GM21619 (cell line): ENCODE measurements around the gene SMYD3.
A peak's percentile ranks its signal among the peaks of the same experiment; 100 is the strongest.

Experiments
- ATAC-seq: cut with Tn5 transposase; IDR thresholded peaks from one replicate; pipeline ENCODE4 v1.9.1; 2021; ENCODE audit not compliant: unreplicated experiment

SMYD3 gene

GRCh38 chr1:246516126-246516525 is 9.0 kb upstream of the SMYD3 start:
- ATAC-seq: no peak

DNA sequence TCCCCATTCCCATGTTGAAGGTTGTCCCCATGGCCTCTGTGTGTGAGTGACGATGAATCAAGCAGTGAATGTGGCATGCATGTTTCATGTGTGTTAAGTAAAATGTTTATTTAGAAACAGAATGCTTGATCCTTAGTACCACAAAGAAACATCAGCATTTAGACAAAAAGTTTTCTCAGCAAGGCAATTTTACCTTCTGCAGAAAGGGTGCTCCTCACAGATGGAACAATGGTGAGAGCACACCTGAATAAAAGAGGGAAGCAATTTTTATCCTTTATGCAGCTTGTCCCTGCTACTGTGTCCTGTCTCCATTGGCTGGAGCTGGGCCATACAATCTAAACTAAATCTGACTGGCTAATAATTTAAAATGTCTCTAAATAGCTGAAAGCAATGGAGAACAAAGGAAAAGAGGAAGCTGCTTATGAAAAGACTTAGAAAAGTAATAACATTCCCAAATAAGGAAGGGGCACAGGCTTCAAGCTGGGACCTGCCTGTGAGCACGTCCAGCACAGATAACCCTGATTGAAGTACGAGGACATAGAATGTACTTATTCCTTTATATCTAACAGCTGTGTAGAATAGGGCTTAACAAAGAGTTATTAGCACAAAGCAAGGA is 8.4 kb upstream of the SMYD3 start:
- no peak for ATAC-seq

- no peak for ATAC-seq
Measured at GRCh38 chr1:246513619-246514343, 6.7 kb upstream of the SMYD3 start.

DNA sequence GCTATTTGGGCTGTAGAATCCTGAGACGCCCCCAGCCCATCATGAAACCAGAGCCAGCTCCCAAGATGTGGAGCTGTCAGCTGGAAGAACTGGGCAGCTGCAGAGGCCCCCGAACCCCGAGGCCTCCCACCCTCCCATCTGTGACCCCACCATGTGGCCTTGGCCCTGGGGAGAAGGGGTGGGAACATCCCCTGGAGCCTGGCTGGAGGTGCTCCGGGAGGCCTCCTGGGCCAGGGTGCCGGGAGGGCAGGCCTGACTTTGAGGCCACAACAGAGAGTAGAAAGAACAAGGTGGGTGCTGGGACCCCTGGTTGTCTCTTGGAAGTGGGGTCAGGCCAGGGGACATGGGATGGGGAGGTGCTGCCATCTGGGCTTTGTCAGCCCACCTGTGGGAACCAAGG is 6.0 kb upstream of the SMYD3 start:
- no peak for ATAC-seq

DNA sequence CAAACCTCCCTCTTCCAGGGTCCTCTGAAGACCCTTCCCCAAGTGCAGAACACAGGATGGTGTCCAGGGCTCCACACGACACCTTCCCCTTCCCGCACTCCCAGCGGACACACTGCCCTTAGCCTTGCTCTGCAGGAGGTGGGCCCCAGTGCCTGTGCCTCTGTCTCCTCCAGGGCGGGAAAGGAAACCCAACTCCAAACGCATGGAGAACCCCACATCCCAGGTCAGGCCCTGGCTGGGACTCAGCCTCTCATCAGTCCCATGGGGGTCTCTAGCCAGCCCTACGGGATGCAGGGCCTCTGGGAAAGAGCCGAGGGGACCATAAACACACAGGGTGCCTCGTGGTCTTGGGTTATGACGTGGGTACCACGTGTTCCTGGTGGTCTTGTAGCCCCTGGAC is 5.6 kb upstream of the SMYD3 start:
- no peak for ATAC-seq

- ATAC-seq: no peak
Measured at GRCh38 chr1:246512230-246512629, 5.2 kb upstream of the SMYD3 start.

DNA sequence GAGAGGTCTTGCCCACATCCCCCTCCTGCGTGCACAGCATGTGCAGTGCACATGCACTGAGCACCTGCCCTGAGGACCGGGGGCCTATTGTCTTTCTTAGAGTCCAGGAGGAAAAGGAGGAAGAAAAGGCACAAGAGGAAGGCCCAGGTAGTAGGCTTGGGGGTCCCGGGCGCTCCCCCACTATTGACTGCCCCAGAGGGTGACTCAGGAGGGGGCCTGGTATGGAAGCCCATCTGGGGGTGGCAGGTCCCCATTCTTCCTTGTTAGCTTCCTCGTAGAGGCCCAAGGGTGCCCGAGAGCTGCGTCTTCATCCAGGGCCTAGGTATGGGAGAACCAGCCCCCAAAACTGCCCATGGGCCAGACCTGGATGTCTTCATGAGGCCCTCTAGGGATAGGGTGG is 4.1 kb upstream of the SMYD3 start:
- ATAC-seq: no peak

DNA sequence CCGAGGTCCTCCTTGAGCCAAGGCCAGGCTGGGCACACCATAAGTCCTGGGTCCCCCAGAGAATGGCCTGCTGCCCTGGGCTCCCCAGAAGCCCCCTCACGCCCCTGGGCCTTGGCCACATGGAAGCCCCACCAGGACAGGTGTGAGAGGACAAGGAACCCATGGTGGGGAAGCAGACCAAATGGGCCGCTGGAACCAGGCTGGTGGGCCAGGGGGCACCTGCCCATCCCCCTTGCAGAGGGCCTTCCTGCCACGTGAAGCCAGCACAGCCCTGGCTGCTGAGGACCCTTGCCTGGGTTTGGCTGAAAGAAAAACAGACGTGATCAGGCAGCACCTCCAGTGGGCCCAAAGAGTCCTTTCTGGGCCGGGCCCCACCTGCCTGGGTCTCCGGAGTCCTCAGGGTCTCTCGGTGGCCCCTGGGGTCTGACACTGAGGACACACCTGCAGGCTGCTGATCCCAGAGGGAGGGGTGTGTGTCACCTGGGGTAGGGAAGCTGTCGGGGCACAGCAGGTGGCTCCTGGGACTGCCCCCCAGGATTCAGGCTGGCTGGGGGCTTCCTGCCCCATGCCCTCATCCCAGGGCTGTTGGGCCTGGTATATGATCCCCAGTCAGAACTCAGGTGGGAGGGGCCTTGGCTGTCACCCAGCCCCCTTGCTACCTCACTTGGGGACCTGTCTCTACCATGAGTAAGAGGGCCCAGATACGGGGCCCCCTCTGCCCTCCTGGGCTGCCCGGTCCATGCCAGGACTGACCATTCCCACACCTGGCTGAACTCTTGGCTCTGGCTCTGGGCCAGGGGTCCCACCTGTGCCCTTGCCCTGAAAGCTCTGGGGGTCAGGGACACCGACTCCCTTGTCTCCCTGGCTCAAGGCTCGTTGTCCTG is 3.3 kb upstream of the SMYD3 start:
- no peak for ATAC-seq

DNA sequence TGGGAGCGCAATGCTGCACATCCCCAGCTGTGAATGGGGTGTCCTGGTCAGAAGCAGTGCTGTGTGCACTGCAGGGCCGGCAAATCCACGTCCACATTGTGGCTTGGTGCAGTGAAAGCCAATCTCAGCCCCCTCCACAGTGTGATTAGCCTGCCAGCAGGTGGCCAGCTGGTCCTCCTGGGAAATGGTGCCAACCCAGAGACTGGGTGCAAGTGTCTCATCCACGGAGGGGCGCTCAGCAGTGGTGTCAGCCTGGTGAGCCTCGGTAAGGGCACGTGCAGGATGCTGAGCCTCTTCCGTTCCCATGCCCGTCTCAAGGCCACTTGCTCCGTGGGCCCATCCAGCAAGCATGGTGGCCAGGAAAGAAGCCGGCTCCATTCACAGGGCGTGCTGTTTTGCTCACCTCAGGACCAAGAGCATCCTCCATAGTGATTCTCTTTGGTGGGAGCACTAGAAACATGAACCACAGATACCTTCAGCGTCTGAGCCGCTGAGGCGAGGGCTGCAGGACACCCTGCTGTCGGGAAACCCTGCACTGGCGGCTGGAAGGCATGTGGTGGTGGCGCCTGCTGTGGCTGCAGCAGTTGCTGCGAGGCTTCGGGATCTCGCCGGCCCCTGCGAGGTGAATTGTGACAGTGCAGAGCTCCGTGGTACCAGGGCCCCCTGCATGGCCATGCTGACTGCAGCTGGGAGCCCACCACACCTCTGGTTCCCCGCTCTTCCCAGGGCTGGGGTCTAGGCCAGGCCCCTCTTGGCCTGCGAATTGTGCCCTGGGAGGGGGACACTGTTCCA is 2.0 kb upstream of the SMYD3 start:
- no peak for ATAC-seq

GRCh38 chr1:246506367-246506673 is 759 bp downstream of the SMYD3 start:
- peak; percentile 18 for ATAC-seq

DNA sequence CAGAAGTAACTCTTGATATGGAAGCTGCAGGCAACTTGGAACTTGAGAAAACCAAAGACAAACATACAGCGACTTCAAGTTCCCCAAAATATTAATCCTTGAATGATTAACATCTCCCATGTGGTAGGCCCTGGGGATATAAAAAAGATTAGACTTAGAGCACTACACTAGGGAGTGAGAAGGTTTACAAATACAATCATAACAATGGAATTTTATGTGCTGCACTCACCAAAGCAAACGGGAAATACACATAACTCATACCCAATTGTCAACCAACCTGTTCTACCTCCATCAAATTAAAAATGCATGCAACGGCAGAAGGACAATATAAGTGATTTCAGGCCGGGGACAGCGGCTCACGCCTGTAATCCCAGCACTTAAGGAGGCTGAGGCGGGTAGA is 3.7 kb downstream of the SMYD3 start:
- ATAC-seq: no peak

- peak; percentile 66 for ATAC-seq
Measured at GRCh38 chr1:246497331-246497915, 9.7 kb downstream of the SMYD3 start.

- no peak for ATAC-seq
Measured at GRCh38 chr1:246492611-246493245, 14.4 kb downstream of the SMYD3 start.

- no peak for ATAC-seq
Measured at GRCh38 chr1:246491551-246492053, 15.5 kb downstream of the SMYD3 start.

GRCh38 chr1:246488674-246489073 is 18.4 kb downstream of the SMYD3 start:
- ATAC-seq: no peak

DNA sequence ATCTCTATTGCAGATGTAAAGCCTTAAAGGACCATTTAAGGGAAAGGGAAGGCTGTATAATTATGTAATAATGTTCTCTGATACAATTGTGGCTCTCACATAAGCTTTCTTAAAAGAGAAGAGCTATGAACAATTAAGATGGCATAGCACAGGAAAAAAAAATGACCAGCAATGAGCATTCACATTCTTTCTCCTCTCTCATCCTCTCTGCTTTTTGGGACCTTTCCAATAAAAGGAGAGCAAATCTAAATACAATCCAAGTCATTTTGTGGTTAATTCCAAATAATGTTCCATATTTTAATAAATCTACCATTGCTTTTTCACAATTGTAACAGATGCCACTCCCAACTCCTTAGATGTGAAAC is 23.5 kb downstream of the SMYD3 start:
- peak; percentile 8 for ATAC-seq

GRCh38 chr1:246482805-246483568 is 24.1 kb downstream of the SMYD3 start:
- peak; percentile 83 for ATAC-seq

DNA sequence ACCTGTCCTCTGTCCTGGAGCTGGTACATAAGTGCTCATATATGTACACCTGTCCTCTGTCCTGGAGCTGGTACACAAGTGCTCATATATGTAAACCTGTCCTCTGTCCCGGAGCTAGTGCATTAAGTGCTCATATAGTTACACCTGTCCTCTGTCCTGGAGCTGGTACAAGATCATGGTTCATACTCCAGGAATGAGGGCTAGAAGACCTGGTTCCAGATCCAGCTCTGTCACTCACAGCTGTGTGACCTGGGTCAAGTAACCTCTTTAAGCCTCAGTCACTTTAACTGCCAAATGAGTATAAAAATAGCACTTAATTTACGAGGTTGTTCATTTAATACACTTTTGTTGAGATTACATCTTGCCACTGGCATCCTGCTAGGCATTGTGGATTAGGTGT is 28.0 kb downstream of the SMYD3 start:
- no peak for ATAC-seq

GRCh38 chr1:246477634-246478033 is 29.4 kb downstream of the SMYD3 start:
- ATAC-seq: no peak

DNA sequence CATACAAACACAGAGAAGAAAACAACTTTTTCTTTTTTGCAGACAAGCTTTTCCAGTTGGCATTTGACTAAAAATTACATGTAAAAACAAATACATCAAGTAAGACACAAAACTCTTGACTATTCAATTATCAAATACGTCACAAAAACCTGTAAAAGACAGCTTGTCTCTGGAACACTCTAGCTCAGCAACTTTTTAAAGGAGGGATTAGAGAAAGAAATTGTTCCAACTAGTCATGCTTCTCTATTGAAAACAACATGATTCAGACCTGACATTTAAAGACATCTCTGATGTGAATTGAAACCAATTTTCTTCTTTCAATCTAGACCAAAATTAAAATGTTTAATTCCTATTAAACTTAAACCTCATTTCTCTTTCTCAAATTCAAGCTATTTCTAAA is 30.3 kb downstream of the SMYD3 start:
- ATAC-seq: no peak
